ENCODE data around the gene RANBP17. TPM values are rescaled to one million over a fixed set of nuclear protein-coding genes. Genes with fewer than 3 reads are reported as not detected.

Gene RANBP17
- total and polyA plus RNA-seq, 2 experiments from 2014 or later, result 43.8 to 53.1 TPM

DNA sequence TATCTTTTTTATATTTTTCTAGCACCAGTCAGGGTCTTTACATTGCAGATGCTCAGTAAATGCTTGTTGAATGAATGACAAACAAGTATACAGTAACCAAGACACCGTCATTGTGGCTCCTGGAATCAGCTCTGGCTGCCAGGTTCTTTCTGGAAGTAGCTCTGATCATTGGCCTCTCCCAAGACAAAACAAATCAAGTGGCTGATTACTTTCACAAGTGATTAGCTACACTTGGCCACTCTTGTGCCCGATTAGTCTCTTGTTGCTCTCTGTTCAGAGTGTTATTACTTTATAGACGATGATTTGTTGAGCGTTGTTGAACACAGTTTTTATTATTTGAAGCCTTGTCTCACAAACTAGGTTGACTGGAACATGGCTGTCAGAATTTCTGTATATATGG, 327.6 kb downstream of the RANBP17 start (continued):
- TF ChIP-seq, protein P1, sequence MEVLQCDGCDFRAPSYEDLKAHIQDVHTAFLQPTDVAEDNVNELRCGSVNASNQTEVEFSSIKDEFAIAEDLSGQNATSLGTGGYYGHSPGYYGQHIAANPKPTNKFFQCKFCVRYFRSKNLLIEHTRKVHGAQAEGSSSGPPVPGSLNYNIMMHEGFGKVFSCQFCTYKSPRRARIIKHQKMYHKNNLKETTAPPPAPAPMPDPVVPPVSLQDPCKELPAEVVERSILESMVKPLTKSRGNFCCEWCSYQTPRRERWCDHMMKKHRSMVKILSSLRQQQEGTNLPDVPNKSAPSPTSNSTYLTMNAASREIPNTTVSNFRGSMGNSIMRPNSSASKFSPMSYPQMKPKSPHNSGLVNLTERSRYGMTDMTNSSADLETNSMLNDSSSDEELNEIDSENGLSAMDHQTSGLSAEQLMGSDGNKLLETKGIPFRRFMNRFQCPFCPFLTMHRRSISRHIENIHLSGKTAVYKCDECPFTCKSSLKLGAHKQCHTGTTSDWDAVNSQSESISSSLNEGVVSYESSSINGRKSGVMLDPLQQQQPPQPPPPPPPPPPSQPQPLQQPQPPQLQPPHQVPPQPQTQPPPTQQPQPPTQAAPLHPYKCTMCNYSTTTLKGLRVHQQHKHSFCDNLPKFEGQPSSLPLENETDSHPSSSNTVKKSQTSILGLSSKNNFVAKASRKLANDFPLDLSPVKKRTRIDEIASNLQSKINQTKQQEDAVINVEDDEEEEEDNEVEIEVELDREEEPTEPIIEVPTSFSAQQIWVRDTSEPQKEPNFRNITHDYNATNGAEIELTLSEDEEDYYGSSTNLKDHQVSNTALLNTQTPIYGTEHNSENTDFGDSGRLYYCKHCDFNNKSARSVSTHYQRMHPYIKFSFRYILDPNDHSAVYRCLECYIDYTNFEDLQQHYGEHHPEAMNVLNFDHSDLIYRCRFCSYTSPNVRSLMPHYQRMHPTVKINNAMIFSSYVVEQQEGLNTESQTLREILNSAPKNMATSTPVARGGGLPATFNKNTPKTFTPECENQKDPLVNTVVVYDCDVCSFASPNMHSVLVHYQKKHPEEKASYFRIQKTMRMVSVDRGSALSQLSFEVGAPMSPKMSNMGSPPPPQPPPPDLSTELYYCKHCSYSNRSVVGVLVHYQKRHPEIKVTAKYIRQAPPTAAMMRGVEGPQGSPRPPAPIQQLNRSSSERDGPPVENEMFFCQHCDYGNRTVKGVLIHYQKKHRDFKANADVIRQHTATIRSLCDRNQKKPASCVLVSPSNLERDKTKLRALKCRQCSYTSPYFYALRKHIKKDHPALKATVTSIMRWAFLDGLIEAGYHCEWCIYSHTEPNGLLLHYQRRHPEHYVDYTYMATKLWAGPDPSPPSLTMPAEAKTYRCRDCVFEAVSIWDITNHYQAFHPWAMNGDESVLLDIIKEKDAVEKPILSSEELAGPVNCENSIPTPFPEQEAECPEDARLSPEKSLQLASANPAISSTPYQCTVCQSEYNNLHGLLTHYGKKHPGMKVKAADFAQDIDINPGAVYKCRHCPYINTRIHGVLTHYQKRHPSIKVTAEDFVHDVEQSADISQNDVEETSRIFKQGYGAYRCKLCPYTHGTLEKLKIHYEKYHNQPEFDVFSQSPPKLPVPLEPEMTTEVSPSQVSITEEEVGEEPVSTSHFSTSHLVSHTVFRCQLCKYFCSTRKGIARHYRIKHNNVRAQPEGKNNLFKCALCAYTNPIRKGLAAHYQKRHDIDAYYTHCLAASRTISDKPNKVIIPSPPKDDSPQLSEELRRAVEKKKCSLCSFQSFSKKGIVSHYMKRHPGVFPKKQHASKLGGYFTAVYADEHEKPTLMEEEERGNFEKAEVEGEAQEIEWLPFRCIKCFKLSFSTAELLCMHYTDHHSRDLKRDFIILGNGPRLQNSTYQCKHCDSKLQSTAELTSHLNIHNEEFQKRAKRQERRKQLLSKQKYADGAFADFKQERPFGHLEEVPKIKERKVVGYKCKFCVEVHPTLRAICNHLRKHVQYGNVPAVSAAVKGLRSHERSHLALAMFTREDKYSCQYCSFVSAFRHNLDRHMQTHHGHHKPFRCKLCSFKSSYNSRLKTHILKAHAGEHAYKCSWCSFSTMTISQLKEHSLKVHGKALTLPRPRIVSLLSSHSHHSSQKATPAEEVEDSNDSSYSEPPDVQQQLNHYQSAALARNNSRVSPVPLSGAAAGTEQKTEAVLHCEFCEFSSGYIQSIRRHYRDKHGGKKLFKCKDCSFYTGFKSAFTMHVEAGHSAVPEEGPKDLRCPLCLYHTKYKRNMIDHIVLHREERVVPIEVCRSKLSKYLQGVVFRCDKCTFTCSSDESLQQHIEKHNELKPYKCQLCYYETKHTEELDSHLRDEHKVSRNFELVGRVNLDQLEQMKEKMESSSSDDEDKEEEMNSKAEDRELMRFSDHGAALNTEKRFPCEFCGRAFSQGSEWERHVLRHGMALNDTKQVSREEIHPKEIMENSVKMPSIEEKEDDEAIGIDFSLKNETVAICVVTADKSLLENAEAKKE (CRISPR knock-in tag; IDR thresholded peaks at IDR 0.05), result no peak

DNA sequence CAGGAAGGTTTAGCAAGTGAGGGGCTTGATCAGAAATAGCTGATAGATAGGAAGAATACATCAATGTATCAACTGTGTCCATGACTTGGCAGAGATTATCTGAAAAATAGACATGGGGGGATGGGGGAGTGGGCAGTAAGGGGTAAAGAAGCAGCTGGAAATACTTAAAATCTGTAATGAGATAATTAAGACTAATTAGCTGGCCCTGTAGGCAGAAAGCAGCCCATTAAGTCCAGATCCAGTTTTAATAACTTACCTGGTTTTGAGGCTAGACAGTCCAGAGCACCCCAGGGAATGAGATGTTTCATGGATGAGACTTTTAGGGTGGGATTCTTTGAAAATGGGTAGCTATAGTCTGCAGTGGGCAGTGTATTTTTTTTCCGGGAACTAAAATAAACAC, 330.3 kb downstream of the RANBP17 start:
- H3K4me3 ChIP-seq, result no peak overlapping the region
- no peak overlapping the region for H3K27ac ChIP-seq (ENCODE audit: low read depth)
- H3K27me3 Mint-ChIP-seq (ENCODE audit: insufficient read depth, low read depth, poor library complexity), result no peaks in the 10 kb centered on the region
- H4K20me1 ChIP-seq (replicated peaks; ENCODE audit: insufficient read depth), result no peaks in the 10 kb centered on the region
- no peak overlapping the region for H3K4me2 ChIP-seq
- no peaks in the 10 kb centered on the region for H3K27me3 ChIP-seq (ENCODE audit: insufficient read depth)
- H3K9me3 Mint-ChIP-seq, result no peaks in the 10 kb centered on the region
- no peaks in the 10 kb centered on the region for H3K9me2 ChIP-seq (ENCODE audit: insufficient read depth)
- no peaks in the 10 kb centered on the region for H3K79me2 ChIP-seq (replicated peaks; ENCODE audit: insufficient read depth)
- TF ChIP-seq ZNF331 (CRISPR knock-in tag; IDR thresholded peaks at IDR 0.05; ENCODE audit: low read depth) (no peak), ZNF114 (CRISPR knock-in tag; IDR thresholded peaks at IDR 0.05) (no peak), JUNB (IDR thresholded peaks at IDR 0.05; ENCODE audit: unreplicated experiment) (no peak), EZH2 (IDR thresholded peaks at IDR 0.05; ENCODE audit: low read depth, unreplicated experiment) (no peak)
- TF ChIP-seq, protein P2, sequence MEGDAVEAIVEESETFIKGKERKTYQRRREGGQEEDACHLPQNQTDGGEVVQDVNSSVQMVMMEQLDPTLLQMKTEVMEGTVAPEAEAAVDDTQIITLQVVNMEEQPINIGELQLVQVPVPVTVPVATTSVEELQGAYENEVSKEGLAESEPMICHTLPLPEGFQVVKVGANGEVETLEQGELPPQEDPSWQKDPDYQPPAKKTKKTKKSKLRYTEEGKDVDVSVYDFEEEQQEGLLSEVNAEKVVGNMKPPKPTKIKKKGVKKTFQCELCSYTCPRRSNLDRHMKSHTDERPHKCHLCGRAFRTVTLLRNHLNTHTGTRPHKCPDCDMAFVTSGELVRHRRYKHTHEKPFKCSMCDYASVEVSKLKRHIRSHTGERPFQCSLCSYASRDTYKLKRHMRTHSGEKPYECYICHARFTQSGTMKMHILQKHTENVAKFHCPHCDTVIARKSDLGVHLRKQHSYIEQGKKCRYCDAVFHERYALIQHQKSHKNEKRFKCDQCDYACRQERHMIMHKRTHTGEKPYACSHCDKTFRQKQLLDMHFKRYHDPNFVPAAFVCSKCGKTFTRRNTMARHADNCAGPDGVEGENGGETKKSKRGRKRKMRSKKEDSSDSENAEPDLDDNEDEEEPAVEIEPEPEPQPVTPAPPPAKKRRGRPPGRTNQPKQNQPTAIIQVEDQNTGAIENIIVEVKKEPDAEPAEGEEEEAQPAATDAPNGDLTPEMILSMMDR (conservative IDR thresholded peaks at IDR 0.05; ENCODE audit: low read depth in 2 of 2), result no peak
- H3K4me1 ChIP-seq (ENCODE audit: insufficient read depth), result no peaks in the 10 kb centered on the region
- no peaks in the 10 kb centered on the region for H3K4me1 Mint-ChIP-seq
- H3K36me3 ChIP-seq (ENCODE audit: insufficient read depth), result no peaks in the 10 kb centered on the region
- H3F3A ChIP-seq (replicated peaks; ENCODE audit: low read depth), result no peaks in the 10 kb centered on the region
- H2AFZ ChIP-seq, result no peak overlapping the region
- H3K36me3 Mint-ChIP-seq (ENCODE audit: low read depth), result no peaks in the 10 kb centered on the region
- no peak overlapping the region for H3K4me3 Mint-ChIP-seq
- DNase-seq (ENCODE audit: low spot score) (no peak), ATAC-seq (no peak)
- no peak overlapping the region for H3K27ac Mint-ChIP-seq

Measured in GM23338 (cell line).